HepG2 (cell line): ENCODE data around the gene SMIM22.

ENCODE experiments used
- BHLHE40 ChIP-seq: IDR thresholded peaks from 2 replicates; pipeline ENCODE4 v1.6.1; 2011; ENCODE audit warnings: low read length, improper control_type of control experiment
- HMG20B ChIP-seq: conservative IDR thresholded peaks from 2 replicates; pipeline ENCODE4 v1.6.1; 2016; ENCODE audit warnings: missing genetic modification reagents, missing compliant biosample characterization
- PTBP1 ChIP-seq: fragments of 200-400 bp; formaldehyde crosslinking; IDR thresholded peaks from 2 replicates; pipeline ENCODE4 v1.6.1; 2018; ENCODE audit warnings: low read length, low read depth; ENCODE audit not compliant: poor library complexity, severe bottlenecking
- ZNF143 ChIP-seq: sonication (generic); formaldehyde crosslinking; IDR thresholded peaks from 2 replicates; pipeline ENCODE4 v1.4.0; 2020; ENCODE audit warnings: missing genetic modification reagents
- TF ChIP-seq, protein P1 (sequence below): sonication (generic); formaldehyde crosslinking; IDR thresholded peaks from 2 replicates; pipeline ENCODE4 v1.4.0; 2020; ENCODE audit warnings: missing genetic modification reagents
- TF ChIP-seq, protein P2 (sequence below): sonication (generic); formaldehyde crosslinking; IDR thresholded peaks from 2 replicates; pipeline ENCODE4 v1.5.0; 2020; ENCODE audit warnings: mild to moderate bottlenecking, missing genetic modification reagents, moderate library complexity

DNA sequence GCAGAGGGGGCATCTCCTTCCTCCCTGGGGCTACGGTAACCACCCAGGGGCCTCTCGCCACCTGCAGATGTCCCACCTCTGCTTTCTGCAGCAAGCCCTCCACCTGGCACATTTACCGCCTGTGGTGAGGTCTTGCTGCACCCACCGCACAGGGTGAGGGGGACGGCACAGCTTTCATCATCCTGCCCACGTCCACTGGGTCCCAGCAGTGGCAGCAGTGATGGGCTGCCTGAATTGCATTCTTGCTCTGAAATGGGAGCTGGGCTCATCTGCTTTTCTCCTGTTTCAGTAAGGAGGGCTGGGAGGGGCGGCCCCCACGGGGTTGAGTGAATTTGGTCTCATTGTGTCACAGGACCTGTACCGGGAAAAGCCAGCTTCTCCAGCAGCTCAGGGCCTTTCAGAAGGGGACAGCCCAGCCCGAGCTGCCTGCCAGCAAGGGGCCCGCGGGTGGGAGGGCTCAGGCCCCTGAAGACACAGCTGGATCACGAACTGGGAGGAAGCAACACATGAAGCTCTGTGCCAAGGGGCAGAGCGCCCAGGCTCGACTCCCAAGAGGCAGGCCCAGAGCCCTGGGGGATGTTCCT lies 48.1 kb upstream of the SMIM22 start:
- TF ChIP-seq PTBP1 = no peak
- no peak for TF ChIP-seq BHLHE40
- TF ChIP-seq, protein P1, sequence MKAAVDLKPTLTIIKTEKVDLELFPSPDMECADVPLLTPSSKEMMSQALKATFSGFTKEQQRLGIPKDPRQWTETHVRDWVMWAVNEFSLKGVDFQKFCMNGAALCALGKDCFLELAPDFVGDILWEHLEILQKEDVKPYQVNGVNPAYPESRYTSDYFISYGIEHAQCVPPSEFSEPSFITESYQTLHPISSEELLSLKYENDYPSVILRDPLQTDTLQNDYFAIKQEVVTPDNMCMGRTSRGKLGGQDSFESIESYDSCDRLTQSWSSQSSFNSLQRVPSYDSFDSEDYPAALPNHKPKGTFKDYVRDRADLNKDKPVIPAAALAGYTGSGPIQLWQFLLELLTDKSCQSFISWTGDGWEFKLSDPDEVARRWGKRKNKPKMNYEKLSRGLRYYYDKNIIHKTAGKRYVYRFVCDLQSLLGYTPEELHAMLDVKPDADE (CRISPR knock-in tag) = no peak
- TF ChIP-seq, protein P2, sequence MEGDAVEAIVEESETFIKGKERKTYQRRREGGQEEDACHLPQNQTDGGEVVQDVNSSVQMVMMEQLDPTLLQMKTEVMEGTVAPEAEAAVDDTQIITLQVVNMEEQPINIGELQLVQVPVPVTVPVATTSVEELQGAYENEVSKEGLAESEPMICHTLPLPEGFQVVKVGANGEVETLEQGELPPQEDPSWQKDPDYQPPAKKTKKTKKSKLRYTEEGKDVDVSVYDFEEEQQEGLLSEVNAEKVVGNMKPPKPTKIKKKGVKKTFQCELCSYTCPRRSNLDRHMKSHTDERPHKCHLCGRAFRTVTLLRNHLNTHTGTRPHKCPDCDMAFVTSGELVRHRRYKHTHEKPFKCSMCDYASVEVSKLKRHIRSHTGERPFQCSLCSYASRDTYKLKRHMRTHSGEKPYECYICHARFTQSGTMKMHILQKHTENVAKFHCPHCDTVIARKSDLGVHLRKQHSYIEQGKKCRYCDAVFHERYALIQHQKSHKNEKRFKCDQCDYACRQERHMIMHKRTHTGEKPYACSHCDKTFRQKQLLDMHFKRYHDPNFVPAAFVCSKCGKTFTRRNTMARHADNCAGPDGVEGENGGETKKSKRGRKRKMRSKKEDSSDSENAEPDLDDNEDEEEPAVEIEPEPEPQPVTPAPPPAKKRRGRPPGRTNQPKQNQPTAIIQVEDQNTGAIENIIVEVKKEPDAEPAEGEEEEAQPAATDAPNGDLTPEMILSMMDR (CRISPR knock-in tag) = no peak
- TF ChIP-seq ZNF143 (CRISPR knock-in tag) = no peak
- no peak for TF ChIP-seq HMG20B (CRISPR knock-in tag)
